Anterior cingulate cortex (tissue), 58 donors: ENCODE measurements around the gene IVNS1ABP.
"Not testable (repeated sequence)": the region's sequence is repeated elsewhere in the genome, so short reads cannot be mapped to it uniquely, and the experiment has no call there.

ENCODE experiments used
- DNase-seq, 58 donors: peaks; one replicate each; lab custom pipeline; 2025; lab: John Stamatoyannopoulos, UW

IVNS1ABP gene

DNA sequence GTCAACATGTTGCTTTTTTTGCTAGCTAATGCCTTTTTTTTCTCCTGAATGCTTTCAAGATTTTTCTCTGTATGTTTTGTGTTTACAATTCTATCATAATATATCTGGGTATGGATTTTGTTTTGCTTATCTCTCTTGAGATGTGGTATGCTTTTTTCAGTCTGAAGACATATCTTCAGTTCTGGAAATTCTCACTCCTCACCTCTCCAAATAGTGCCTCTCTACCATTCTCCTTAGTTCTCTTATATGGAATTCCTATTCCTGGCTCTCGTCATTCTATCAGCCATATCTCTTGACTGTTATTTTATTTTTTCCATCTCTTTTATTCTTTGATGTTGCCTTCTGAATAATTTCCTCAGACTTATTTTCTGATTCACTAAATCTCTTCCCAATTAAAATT, 58.4 kb downstream of the IVNS1ABP start:
- DNase-seq = no peak

GRCh38 chr1:185257950-185258208, 59.2 kb downstream of the IVNS1ABP start:
- DNase-seq = no peak

DNA sequence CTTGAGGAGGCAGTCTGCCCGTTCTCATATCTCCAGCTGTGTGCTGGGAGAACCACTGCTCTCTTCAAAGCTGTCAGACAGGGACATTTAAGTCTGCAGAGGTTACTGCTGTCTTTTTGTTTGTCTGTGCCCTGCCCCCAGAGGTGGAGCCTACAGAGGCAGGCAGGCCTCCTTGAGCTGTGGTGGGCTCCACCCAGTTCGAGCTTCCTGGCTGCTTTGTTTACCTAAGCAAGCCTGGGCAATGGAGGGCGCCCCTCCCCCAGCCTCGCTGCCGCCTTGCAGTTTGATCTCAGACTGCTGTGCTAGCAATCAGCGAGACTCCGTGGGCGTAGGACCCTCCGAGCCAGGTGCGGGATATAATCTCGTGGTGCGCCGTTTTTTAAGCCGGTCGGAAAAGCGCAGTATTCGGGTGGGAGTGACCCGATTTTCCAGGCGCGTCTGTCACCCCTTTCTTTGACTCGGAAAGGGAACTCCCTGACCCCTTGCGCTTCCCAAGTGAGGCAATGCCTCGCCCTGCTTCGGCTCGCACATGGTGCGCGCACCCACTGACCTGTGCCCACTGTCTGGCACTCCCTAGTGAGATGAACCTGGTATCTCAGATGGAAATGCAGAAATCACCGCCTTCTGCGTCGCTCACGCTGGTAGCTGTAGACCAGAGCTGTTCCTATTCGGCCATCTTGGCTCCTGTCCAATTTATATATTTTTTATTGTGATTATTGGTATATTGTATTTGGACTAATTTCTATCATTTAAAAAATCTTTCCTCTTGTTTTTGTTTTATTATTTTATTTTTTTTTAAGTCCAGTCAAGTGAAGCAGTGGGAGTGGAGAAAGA, 59.7 kb downstream of the IVNS1ABP start:
- not testable (repeated sequence) for DNase-seq

GRCh38 chr1:185255595-185255994, 61.4 kb downstream of the IVNS1ABP start:
- not testable (repeated sequence) for DNase-seq

DNA sequence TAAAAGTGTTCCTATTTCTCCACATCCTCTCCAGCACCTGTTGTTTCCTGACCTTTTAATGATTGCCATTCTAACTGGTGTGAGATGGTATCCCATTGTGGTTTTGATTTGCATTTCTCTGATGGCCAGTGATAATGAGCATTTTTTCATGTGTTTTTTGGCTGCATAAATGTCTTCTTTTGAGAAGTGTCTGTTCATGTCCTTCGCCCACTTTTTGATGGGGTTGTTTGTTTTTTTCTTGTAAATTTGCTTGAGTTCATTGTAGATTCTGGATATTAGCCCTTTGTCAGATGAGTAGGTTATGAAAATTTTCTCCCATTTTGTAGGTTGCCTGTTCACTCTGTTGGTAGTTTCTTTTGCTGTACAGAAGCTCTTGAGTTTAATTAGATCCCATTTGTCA, 64.6 kb downstream of the IVNS1ABP start:
- not testable (repeated sequence) for DNase-seq

DNA sequence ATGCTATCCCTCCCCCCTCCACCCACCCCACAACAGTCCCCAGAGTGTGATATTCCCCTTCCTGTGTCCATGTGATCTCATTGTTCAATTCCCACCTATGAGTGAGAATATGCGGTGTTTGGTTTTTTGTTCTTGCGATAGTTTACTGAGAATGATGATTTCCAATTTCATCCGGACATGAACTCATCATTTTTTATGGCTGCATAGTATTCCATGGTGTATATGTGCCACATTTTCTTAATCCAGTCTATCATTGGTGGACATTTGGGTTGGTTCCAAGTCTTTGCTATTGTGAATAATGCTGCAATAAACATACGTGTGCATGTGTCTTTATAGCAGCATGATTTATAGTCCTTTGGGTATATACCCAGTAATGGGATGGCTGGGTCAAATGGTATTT, 65.1 kb downstream of the IVNS1ABP start:
- not testable (repeated sequence) for DNase-seq

DNA sequence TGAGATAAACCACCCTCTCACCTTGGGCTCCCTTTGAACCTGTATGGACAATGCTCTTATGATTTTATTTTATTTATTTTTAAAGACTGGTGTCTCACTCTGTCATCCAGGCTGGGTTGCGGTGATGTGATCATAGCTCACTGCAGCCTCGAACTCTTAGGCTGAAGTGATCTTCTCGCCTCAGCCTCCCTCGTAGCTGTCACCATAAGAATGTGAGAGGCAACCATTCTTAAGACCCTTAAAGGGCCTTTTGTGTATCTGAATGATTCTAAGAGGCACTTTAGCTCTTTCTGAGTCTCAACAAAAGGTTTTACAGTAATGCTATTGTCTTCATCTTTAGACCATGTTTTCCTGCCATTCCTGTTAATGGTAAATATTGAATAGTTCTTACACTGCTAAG, 67.0 kb downstream of the IVNS1ABP start:
- DNase-seq = no peak

DNA sequence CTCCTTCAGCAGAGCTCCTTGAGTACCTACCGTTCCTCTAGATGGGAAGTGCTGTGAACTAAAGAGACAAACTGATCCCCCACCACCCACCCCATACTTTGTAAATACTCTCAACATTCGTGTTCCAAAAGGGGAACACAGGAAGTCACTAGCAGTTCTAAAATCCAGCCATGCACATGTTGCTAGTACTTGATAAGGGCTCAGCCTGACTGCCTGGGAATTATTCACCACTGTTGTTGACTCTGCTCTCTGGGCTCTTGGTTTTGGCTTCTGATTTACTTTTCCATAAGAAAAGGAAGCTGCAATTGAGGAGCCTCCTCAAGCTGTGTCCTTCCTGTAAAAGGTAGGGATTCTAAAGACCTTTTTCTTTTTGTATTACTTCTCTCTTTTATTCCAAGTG, 67.5 kb downstream of the IVNS1ABP start:
- DNase-seq = no peak
